GM18498 (cell line): Measurements from ENCODE around the gene IL17REL.
"Not testable (repeated sequence)": the region's sequence is repeated elsewhere in the genome, so short reads cannot be mapped to it uniquely, and the experiment has no call there.

Experiments used
- ATAC-seq: cut with Tn5 transposase; IDR thresholded peaks from one replicate; pipeline ENCODE4 v1.9.1; 2021; ENCODE audit warnings: mild to moderate bottlenecking, moderate library complexity; ENCODE audit not compliant: unreplicated experiment

Gene IL17REL

GRCh38 chr22:49948116-49948957 is 64.2 kb downstream of the IL17REL start:
- no peak for ATAC-seq

GRCh38 chr22:49947296-49947622 is 65.3 kb downstream of the IL17REL start:
- ATAC-seq, result no peak

GRCh38 chr22:49946612-49947295 is 65.8 kb downstream of the IL17REL start:
- ATAC-seq, result no peak

- not testable (repeated sequence) for ATAC-seq
Measured at GRCh38 chr22:49945042-49945794, 67.3 kb downstream of the IL17REL start.
